CD1c-positive myeloid dendritic cell (primary cell): ENCODE measurements around the gene FUOM.

Experiments
- DNase-seq: peaks from one replicate; pipeline ENCODE4 v3.0.0-alpha.2; 2016; ENCODE audit errors: extremely low spot score

FUOM gene

DNA sequence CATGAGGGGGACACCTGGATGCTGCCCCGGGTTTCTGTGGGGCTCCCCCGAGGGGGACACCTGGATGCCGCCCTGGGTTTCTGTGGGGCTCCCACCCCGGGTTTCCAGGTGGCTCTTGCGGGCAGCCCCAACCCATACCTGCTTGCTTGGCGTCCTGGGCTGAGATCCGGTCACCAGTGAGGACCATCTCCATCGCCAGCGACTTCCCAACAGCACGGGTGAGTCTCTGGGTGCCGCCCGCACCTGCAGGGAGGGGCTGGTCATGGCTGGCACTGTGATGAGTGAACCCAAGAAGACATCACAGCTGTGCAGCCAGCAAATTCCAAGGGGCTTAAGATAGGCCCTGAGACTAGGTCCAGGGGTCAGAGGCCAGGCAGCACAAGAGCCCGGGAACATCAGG, 8.9 kb upstream of the FUOM start:
- DNase-seq: no peak

DNA sequence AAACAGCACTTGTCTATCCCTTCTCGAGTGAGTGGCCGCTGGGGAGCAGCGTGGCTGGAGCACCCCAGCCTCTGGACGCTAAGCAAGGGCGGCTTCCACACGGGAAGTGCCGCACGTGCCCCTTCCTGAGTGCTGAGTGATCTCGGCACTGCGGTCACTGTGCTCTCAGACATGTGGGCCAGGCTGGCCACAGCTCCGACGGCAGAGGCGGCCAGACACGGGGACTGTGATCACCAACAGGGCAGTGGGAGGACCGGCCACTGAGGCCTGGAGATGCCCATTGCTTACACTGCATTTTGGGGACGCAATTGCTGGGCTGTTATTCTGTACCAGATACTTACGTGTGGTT, 8.3 kb upstream of the FUOM start:
- no peak for DNase-seq

DNA sequence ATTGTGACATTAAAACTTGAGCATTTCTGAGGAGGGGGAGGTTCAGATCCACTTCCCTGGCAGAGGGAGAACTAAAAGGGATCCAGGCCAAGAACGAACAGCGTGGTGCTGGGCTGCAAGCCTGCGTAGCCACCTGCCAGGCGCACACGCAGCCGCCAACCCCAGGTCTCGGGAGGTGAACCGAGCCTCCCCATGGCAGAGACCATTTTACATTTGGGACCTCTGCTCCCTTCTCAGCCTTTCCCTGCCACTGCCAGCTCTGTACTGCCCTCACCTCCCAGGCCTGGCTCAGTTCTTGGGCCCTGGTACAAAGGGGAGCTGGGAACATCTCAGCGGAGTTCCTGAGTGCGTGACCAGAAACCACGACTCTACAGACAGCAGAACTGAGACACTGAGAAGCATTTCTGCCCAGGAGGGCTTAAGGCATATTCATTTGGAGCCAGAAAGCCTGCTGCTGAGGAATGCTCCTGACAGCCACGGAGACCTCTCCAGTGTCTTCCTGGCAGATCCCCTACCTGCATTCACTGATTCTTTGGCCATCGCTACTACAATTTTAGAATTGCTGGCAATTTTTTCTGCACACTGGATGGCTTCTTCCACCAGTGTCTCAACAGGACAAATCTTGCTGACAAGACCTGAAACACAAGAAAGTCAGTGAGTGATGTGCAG, 7.8 kb upstream of the FUOM start:
- no peak for DNase-seq

DNA sequence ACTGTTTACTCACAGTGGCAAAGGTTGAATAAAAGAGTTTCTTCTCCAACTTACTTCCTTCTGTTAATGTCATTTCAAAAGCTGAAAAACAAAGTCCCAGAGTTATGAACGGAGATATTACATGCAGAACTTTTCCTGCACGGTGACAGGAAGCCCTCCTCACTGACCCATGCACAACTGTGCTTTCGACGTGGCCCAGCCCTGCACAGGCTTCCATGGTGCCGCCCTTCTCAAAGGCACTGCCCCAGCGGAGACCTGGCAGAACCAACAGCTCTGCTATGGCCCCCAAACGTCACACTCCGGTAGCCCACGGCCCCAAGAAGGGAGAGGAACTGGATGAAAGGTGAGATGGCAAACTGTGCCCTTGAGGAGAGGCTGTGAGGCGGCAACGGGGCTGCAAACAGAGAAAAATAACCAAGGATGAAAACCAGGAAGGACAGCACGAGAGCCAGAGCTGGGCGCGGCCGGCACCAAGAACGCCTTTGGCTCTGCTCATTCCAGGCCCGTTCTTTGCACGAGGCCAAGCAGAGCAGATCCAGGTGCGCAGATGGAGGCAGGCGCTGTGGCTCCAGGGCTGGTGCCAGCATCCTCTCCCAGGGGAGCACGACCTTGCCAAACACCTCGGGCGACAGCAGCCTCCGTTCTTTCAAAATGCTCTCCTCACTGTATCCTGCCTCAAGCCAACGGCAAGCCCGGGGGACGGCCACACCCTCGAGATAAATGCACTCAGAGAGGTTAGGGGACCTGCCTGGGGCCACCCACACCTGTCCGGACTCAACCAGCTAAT, 7.0 kb upstream of the FUOM start:
- no peak for DNase-seq

DNA sequence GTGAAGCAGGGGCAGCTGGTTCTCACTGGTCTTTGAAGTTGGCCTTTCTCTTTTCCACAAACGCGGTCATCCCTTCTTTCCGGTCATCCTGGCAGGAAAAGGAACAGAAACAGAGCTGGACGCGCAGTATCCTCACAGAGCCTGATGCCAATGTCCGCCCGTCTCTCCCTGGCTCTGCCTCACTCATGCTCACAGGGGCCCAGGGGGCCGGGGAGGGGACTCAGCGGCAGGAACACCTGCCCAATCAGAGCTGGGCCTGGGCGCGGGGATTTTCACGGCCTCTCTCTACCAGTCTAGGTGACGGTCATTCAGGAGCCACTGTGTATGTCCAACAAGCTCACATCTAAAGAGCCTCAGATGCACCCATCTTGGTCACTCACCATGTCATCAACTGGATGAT, 5.0 kb upstream of the FUOM start:
- DNase-seq: no peak

DNA sequence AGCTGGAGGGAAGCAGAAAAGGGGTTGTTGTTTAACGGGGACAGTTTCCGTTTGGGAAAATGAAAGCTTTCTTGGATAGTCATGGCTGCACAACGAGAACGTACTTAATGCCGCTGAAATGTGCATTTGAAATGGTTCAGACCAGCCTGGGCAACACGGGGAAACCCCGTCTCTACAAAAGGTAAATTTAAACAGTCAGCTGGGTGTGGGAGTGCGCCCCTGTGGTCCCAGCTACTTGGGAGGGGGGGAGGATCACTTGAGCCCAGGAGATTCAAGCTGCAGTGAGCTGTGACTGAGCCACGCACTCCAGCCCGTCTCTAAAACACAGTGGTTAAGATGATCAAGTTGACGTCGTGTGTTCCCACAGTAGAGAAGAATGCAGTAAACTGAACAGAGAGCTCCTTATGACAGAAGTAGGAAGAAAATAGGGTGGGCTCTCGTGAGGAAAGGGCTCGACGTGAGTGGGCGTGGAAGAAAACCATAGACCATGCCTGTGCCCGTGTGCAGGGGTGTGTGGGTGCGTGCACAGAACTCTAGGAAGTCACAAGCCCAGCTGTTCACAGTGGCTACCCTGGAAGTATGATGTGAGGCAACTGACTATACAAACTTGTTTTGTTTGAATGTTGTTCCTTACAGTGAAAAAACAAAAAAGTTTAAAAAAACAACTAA, 4.1 kb upstream of the FUOM start:
- DNase-seq: no peak

DNA sequence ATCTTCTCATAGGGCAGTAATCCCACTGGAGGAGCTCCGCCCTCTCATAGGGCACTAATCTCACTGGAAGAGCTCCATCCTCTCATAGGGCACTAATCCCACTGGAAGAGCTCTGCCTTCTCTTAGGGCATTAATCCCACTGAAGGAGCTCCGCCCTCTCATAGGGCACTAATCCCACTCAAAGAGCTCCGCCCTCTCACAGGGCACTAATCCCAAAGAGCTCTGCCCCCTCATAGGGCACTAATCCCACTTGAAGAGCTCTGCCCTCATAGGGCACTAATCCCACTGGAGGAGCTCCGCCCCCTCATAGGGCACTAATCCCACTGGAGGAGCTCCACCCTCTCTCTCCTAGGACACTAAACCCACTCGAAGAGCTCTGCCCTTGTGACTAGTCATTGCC, 3.4 kb upstream of the FUOM start:
- no peak for DNase-seq

DNA sequence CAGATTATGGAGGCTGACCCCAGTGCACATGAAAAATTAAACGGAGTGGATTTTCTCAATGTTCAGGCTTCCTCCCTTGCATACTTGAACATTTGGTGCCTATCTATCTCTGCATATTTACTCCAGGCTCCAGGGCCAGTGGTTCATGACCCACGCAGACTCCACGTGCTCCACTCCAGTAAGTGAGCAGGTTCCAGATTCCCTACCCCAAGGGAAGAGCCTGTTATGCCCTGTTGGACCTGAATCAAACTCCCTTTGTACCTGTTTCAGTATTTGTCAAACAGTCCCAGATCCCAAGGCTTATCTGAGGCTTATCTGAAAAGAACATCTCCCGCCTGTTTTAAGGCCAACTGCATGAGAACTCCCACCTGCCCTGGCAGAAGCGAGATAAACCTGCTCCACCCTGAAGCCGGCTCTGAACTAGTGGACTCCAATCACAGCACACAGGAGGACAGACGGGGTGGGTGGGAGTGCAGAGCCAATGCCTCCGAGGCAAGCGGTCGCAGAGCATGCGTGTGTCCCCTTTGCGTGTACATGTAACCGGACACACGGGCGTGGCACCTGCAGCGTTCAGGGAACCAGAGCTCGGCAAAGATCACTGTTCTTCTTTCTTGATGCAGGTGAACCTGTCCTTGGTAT, 2.3 kb upstream of the FUOM start:
- DNase-seq: no peak

DNA sequence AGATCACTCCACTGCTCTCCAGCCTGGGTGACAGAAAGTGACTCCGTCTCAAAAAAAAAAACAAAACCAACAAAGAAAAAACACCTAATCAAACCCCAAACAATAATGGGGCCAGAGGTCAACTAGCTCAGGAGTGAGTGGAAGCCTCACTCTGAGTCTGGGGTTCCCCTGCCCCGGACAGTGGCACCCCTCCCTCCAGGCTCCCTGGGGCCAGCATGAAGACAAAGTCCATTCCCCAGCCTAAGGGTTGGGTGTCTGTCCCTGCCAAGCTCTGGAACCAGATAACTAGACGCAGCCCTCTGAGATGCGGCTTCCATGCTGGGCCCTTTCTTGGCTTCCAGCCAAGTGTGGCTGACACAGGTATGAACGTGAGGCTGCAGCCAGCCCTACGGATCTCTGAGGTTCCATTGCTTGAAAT, 1.7 kb upstream of the FUOM start:
- no peak for DNase-seq

DNA sequence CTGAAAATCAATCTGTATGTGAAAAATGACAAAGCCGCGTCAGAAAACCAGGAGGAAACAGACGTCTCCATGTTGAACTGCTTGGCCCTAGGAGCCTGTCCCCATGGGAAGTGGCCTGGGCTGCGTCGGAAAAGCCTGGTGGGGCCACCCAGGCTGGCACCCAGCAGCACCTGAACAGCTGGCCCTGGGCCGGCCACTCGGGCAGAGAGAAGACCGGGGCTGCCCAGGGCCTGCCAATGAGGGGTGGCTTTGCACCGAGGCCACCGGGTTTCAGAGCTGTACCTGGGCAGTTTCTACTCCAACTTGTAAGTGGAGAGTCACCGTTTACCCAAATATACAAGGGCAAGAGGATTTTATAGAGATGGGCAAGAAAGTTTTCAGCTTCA, 1.1 kb upstream of the FUOM start:
- DNase-seq: no peak

DNA sequence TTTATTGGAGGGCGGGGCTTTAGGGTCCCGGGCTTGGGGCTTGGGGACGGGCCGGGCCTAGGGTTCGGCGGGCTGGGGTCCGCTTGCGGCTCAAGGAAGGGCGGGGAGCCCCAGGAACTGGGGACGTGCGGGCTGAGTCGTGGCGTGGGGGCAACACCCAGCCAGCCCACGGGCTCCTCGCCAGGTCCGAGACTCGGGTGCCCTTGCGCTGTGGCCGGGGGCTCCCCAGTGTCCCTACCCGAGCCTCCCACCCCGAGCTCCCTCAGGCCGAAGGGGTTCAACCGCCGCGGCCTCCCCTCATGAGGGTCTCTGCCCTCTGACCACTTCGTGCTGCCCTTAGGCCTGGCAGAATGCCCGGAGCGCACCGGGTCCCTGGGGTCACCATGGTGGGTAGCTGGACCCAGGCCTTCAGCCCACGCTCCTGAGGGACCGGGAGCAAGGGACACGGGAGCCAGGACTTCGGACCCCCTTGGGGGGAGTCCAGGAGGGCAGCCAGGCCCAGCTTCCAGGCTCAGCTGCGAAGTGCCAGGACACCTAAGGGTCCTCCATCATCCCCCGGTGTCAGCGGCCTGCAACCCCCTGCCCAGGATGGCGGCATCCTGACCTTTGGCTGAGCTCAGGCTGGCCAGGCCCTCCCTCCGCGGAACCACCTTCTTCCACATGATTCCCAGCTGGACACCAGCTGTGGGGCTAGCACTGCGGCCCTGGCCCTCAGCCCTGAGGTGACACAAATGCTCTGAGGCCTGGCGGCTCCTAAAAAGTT, 524 bp upstream of the FUOM start:
- no peak for DNase-seq

DNA sequence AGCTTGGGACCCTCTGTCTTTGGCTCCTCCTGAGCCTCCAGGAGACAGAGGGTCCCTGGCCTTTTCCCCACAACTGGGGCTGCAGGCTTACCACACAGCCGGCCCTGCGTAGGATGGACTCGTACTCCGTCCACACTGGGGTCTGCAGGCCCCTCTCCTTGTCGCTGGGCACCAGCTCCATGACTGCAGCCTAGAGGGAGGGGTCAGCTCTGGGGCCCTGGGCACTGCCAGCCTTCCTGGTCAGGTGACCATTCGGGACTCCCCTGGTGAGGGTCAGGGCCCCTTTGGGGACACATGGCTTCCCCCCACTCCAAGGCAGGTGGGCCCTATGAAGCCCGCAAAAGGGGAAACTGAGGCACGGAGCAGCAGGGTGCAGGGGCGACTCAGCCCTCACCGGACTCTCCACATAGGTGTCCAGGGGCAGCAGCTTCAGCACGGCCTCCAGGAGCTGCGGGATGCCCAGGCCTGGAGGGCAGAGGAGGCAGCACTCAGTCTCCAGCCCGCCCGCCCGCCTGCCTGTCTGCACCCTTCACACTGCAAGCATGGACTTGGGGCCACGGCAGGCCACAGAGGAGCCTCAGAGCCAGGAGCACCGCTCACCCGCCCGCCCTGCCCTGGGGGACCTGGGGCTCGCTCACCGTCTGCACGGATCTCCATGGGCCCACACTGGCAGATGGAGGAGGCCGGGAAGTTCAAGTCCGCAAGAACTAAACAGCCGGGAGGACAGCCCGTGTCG, 1.1 kb downstream of the FUOM start:
- no peak for DNase-seq

DNA sequence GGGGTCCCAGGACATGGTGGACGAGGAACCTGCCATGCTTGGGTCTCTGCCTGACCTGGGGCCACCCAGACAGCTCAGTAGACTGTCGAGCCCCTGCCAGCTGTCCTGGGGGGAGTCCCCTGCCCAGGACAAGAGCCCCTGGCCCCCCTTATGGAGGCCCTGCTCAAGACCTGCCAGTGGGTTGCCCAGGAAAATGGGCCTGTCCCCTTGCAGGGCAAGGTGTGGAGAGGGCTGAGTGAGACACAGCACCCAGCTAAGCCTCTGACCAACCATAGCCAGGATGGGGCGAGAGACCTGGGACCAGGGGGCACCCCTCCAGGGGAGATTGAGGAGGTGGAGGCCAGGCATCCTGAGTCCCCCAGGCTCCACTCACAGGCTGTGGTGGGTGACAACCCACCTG, 1.8 kb downstream of the FUOM start:
- DNase-seq: no peak

DNA sequence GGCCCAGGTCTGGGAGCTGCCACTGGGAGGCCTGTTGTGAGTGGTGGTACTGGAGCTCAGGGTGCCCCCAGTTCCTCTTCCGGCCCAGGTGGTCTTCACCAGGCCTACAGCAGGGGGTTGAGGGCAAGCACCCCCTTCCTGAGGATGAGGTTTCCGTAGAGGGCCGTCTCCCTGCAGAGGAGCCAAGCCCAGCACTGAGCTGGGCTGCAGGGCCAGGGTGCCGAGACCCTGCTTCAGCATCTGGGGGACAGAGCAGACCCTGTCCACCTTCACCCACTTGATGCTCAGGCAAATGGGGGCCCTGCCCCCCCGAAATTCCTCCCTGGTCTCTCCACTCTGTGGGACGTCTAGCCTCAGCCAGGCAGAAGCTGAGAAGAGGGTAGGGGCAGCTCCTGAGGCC, 2.6 kb downstream of the FUOM start:
- DNase-seq: no peak

DNA sequence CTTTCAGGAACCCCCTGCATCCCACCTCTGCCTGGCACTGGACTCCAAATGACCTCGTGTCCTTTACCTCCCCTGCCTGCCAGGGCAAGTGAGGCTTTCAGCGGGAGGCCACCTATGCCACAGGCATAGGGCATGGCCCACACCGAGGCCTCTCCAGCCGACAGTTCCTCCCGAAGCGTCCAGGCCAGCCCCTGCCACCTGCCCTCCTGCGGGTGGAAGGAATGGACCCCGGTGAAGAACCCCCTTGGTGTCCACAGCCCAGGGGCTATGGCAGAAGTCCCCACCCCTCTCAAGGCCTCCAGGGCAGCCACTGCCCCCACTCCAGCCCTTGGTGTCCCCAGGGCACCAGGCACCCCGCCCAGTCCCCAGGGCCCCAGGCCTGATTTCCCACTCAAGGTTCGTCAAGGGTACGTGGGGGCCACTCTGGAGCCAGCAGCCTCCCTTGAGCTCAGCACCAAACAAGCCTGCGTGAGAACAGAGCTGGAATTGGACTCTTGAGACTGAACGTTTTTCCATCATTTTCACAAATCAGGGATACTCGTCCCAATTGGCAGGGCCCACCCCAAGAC, 3.1 kb downstream of the FUOM start:
- DNase-seq: no peak

DNA sequence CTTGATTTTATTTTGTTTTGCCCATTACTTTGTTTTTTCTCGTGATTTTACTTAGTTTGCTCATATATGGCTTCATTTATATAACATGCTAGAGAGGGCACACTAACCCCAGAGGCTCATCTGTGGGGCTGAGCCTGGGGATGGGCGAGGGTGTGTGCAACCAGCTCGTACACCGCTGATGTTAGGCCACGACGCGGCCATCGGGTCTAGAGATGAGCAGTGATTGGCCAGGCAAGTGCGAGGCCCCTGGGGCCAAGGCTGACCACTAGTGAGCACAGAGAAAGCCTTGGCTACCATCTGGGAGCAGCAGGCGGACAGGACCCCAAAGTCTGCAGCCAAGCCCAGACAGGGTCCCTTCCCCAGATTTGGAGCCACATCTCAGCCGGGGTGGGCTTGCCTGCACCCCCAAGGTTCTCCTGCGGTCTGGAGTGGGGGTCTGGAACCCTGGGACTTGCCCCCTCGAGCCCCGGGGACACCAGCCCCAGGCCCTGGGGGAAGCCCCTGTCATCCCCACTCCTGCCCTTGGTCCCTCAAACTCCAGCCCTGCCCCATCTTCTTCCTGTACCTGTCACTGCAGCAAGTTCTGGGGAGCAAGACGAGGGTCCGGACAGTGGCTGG, 3.7 kb downstream of the FUOM start:
- no peak for DNase-seq

DNA sequence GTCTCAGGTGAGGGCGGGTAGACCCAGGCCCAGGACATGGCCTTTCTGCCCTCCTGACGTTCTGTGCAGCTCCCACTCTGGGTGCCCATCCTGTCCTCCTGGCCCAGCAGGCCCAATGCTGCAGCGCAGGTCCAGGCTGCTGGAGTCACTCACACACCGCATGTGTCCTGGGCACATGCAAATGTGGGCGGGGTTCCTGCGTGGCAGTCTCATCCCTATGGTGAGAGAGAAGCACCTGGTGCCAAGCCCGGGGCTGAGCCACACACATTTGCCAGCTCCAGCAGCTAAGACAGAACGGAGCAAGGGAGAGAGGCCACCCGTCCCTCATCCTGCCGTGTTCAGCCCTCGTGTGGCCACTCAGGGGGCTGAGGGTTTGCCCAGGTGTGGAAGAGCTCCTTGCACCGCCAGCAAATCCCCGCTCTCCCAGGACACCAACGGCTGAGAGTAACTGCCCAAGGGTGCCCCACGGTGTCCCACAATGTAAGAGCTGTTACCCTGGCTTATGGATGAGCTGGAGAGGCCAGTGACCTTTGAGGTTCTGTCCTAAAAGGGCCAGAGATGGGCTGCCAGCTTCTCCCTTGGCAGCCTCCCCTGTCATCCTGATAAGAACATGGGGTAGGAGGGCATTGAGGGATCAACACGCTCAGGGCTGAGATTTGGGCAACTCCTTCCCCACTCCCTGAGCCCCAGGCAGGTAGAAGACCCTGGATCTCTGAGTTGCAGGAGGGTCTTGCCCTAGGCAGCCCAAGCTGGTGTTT, 4.4 kb downstream of the FUOM start:
- no peak for DNase-seq

DNA sequence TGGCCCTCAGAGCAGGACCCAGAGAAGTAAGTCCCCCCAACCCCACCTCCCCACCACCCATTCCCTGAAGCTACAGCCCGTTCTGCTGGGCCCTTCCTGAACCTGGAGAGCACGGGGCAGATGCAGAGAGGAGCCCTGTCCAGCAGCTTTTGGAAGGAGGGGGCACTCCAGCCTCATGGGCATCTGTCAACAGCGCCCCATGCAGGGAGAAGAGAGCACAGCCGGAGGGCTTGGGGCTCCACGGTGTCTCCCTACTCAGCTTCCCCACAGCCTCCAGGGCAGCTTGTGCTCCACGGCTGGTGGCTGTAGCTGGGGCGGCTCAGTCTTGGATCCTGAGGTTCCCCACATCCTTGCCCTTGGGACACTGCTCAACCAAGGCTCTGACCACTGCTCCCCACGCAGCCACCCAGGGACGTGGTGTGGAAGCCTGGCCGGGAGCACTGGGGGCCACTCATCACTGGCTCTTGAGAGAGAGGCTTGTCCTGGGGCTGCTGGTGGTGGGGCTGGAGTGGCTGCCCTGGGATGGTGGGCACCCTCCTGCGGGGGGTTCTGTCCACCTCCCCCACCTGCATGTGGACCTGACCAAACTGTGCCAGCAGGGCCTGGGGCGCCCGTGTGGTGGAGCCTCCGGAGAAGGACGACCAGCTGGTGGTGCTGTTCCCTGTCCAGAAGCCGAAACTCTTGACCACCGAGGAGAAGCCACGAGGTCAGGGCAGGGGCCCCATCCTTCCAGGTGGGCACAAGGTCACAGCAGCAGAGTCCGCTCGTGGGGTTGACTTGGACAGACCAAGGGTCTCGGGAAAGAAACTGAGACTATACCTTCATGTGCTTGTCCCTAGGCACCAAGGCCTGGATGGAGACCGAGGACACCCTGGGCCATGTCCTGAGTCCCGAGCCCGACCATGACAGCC, 6.2 kb downstream of the FUOM start:
- no peak for DNase-seq

DNA sequence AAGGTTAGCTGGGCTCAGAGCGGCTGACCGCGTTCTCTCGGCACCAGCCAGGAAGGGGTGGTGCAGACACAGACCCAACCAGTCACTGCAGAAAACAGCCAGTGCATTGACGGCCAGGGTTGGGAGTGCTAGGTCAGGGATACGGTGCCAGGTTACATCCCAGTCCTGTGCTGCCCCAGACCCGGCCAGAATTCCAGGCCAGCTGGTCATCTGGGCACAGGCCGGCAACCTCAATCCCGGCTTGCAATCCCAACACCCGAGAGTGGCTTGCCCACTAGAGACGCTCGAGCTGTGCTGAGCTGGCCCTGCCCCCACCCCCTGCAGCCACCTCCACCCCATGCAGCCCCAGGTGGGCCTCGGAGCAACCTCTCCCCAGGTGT, 6.9 kb downstream of the FUOM start:
- no peak for DNase-seq
